ENCODE results near the gene CYP4F22. TPM values are rescaled to one million over a fixed set of nuclear protein-coding genes. Genes with fewer than 3 reads are reported as not detected.

CYP4F22 gene
- polyA plus RNA-seq, 3 donors = 0.08 to 1.1 (median 0.33) TPM

DNA sequence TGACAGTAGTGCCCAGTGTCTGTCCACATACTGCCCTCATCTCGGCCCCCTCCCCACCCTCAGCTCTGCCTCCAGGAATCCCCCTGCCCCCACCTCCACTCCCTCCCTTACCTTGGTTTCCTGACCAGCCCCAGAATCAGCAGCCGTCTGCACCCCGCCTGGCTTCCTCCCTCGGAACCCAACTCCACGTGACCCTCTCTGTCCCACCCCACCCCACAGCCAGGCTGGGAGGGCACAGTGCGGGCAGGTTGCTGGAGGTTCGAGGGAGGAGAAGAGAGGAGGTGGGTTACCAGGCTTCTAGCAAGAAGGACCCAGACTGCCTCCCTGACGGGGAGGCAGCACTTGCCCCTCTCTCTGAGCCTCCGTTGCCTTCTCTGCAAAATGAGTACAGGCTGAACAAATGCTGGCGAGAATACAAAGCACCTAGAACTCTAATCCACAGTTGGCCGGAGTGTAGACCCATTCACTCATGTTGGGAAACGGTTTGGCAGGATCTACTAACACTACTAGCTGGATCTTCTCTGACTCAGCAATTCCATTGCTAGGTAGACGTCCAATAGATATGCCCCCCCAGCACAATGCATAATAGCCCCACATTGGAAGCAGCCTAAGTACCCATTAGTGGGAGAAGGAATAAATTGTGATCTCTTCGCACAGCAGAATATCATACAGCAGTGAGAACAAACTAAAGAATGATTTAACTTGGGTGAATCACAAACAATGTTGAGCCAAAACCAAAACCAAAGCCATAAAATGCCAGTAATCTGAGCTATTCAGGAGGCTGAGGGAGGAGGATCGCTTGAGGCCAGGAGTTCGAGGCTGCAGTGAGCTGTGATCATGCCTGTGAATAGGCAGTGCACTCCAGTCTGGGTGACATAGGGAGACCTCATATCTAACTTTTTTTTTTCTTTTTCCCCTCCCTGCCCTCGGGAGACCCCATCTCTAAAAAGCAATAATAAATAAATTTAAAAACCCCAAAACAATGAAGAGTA is 43.6 kb upstream of the CYP4F22 start, which contains the start of gene RASAL3:
Gene RASAL3 (minus strand): TSS at position 151 of the 992 bp plus-strand sequence. CDS start 186 bp downstream, outside the sequence.
- Histone ChIP-seq H3K9ac (ENCODE audit: insufficient read depth, low read length, poor library complexity, severe bottlenecking) (peak within 1 kb of the TSS; percentile 82), H2AFZ (ENCODE audit: insufficient read depth, low read depth, low read length, poor library complexity, severe bottlenecking) (peak within 1 kb of the TSS; percentile 95), H3K4me1 (ENCODE audit: control insufficient read depth in 1 of 2, insufficient read depth in 2 of 2, low read length in 2 of 2) (peaks cover 43 to 54% of the 10 kb centered on the region in 2 donors), H4K20me1 (ENCODE audit: insufficient read depth, low read length) (peaks cover 4% of the 10 kb centered on the region), H3K27ac (ENCODE audit: low read depth in 1 of 2, low read length in 2 of 2) (peak within 1 kb of the TSS; percentile 80 to 88), H3K4me2 (replicated peaks; ENCODE audit: extremely low read depth, low read length, poor library complexity, severe bottlenecking) (peak within 1 kb of the TSS; percentile 93), H3K36me3 (replicated peaks in 1 of 2; ENCODE audit: control insufficient read depth in 1 of 2, insufficient read depth in 2 of 2, low read length in 2 of 2) (peaks cover 21 to 24% of the 10 kb centered on the region in 2 donors), H3K9me3 (replicated peaks in 1 of 2; ENCODE audit: control insufficient read depth in 1 of 2, insufficient read depth in 1 of 2, low read length in 2 of 2) (no peaks in the 10 kb centered on the region), H3K27me3 (ENCODE audit: control insufficient read depth in 2 of 2, insufficient read depth in 2 of 2, low read length in 2 of 2) (peaks cover 4 to 10% of the 10 kb centered on the region in 2 donors), H3K79me2 (ENCODE audit: insufficient read depth, low read length) (peaks cover 13% of the 10 kb centered on the region), H3K4me3 (replicated peaks in 1 of 3; ENCODE audit: low read depth in 2 of 3, low read length in 3 of 3) (peak within 1 kb of the TSS; percentile 90 to 94 (median 92))
- peaks cover 15 to 22% (median 19%) of the 10 kb centered on the region in 3 donors for H3K27me3 Mint-ChIP-seq (ENCODE audit: low read depth in 3 of 3)
- peak in 1 of 3 donors; percentile 14 for DNase-seq
- 0% methylated on average over 5 of the region's 17 CpGs for WGBS (ENCODE audit: insufficient coverage)
- H3K9me3 Mint-ChIP-seq = peaks cover 0 to 6% (median 2%) of the 10 kb centered on the region in 7 donors
- peaks cover 52% of the 10 kb centered on the region for H3K4me1 Mint-ChIP-seq
- TF ChIP-seq, protein P1, sequence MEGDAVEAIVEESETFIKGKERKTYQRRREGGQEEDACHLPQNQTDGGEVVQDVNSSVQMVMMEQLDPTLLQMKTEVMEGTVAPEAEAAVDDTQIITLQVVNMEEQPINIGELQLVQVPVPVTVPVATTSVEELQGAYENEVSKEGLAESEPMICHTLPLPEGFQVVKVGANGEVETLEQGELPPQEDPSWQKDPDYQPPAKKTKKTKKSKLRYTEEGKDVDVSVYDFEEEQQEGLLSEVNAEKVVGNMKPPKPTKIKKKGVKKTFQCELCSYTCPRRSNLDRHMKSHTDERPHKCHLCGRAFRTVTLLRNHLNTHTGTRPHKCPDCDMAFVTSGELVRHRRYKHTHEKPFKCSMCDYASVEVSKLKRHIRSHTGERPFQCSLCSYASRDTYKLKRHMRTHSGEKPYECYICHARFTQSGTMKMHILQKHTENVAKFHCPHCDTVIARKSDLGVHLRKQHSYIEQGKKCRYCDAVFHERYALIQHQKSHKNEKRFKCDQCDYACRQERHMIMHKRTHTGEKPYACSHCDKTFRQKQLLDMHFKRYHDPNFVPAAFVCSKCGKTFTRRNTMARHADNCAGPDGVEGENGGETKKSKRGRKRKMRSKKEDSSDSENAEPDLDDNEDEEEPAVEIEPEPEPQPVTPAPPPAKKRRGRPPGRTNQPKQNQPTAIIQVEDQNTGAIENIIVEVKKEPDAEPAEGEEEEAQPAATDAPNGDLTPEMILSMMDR (IDR thresholded peaks at IDR 0.05) = no peak
- peaks cover 27 to 31% of the 10 kb centered on the region in 2 donors for H3K36me3 Mint-ChIP-seq
- intact Hi-C loops (cut with micrococcal nuclease) = no loop called here
- H3K4me3 Mint-ChIP-seq = peak within 1 kb of the TSS; percentile 88 to 92
- H3K27ac Mint-ChIP-seq = peak within 1 kb of the TSS; percentile 78 to 91 (median 85)

Data from CD14-positive monocyte (primary cell).